Measurements from ENCODE around the gene MAIP1.

MAIP1 gene

GRCh38 chr2:199966976-199967375 is 11.6 kb downstream of the MAIP1 start:
- no peaks in the 10 kb centered on the region for H3K9me2 ChIP-seq (replicated peaks; ENCODE audit: insufficient read depth, low read length)
- H3K27me3 ChIP-seq (replicated peaks; ENCODE audit: insufficient read depth, low read length) = no peaks in the 10 kb centered on the region
- H2AFZ ChIP-seq (ENCODE audit: low read length) = no peak overlapping the region
- no peaks in the 10 kb centered on the region for H3K79me2 ChIP-seq (ENCODE audit: low read length)
- H3F3A ChIP-seq (ENCODE audit: insufficient read depth, low read length) = no peaks in the 10 kb centered on the region
- no peak overlapping the region for H3K9ac ChIP-seq (ENCODE audit: low read length)
- no peaks in the 10 kb centered on the region for H3K4me1 ChIP-seq (ENCODE audit: low read length)
- no peak overlapping the region for H3K4me2 ChIP-seq (ENCODE audit: low read depth, low read length)
- no peaks in the 10 kb centered on the region for H3K9me3 ChIP-seq (replicated peaks; ENCODE audit: insufficient read depth, low read length)
- H3K36me3 ChIP-seq (replicated peaks; ENCODE audit: insufficient read depth, low read length) = peaks cover 6% of the 10 kb centered on the region; the same call in 1 of the 2 replicates
- DNase-seq = no peak
- TF ChIP-seq CTCF (IDR thresholded peaks at IDR 0.05; ENCODE audit: low read length) (no peak), EZH2 (optimal IDR thresholded peaks at IDR 0.05; ENCODE audit: low read depth, low read length) (no peak), EZH2phosphoT487 (IDR thresholded peaks at IDR 0.05; ENCODE audit: low read length) (no peak)
- no peak overlapping the region for H3K27ac ChIP-seq (ENCODE audit: low read length)
- H4K20me1 ChIP-seq (ENCODE audit: insufficient read depth, low read length) = no peaks in the 10 kb centered on the region
- H3K4me3 ChIP-seq (ENCODE audit: low read length) = no peak overlapping the region

GRCh38 chr2:199968126-199968525 is 12.7 kb downstream of the MAIP1 start:
- Histone ChIP-seq H3K27ac (ENCODE audit: low read length) (no peak overlapping the region), H3K27me3 (replicated peaks; ENCODE audit: insufficient read depth, low read length) (no peaks in the 10 kb centered on the region), H4K20me1 (ENCODE audit: insufficient read depth, low read length) (no peaks in the 10 kb centered on the region), H3K9me3 (replicated peaks; ENCODE audit: insufficient read depth, low read length) (no peaks in the 10 kb centered on the region), H3K4me2 (ENCODE audit: low read depth, low read length) (no peak overlapping the region), H2AFZ (ENCODE audit: low read length) (no peak overlapping the region), H3K4me1 (ENCODE audit: low read length) (no peaks in the 10 kb centered on the region), H3K4me3 (ENCODE audit: low read length) (no peak overlapping the region), H3K9ac (ENCODE audit: low read length) (no peak overlapping the region), H3F3A (ENCODE audit: insufficient read depth, low read length) (no peaks in the 10 kb centered on the region), H3K79me2 (ENCODE audit: low read length) (no peaks in the 10 kb centered on the region), H3K36me3 (replicated peaks; ENCODE audit: insufficient read depth, low read length) (peaks cover 4% of the 10 kb centered on the region; the same call in 1 of the 2 replicates), H3K9me2 (replicated peaks; ENCODE audit: insufficient read depth, low read length) (no peaks in the 10 kb centered on the region)
- no peak for DNase-seq
- TF ChIP-seq EZH2phosphoT487 (IDR thresholded peaks at IDR 0.05; ENCODE audit: low read length) (no peak), CTCF (IDR thresholded peaks at IDR 0.05; ENCODE audit: low read length) (no peak), EZH2 (optimal IDR thresholded peaks at IDR 0.05; ENCODE audit: low read depth, low read length) (no peak)

- Histone ChIP-seq H3K9ac (ENCODE audit: low read length) (no peak overlapping the region), H3K9me3 (replicated peaks; ENCODE audit: insufficient read depth, low read length) (no peaks in the 10 kb centered on the region), H3K4me2 (ENCODE audit: low read depth, low read length) (no peak overlapping the region), H4K20me1 (ENCODE audit: insufficient read depth, low read length) (no peaks in the 10 kb centered on the region), H3K4me1 (ENCODE audit: low read length) (no peaks in the 10 kb centered on the region), H3F3A (ENCODE audit: insufficient read depth, low read length) (no peaks in the 10 kb centered on the region), H2AFZ (ENCODE audit: low read length) (no peak overlapping the region), H3K27ac (ENCODE audit: low read length) (no peak overlapping the region), H3K27me3 (replicated peaks; ENCODE audit: insufficient read depth, low read length) (no peaks in the 10 kb centered on the region), H3K79me2 (ENCODE audit: low read length) (no peaks in the 10 kb centered on the region), H3K9me2 (replicated peaks; ENCODE audit: insufficient read depth, low read length) (no peaks in the 10 kb centered on the region), H3K4me3 (ENCODE audit: low read length) (no peak overlapping the region), H3K36me3 (replicated peaks; ENCODE audit: insufficient read depth, low read length) (no peaks in the 10 kb centered on the region)
- no peak for DNase-seq
- no peak for TF ChIP-seq EZH2phosphoT487 (IDR thresholded peaks at IDR 0.05; ENCODE audit: low read length)
- no peak for TF ChIP-seq CTCF (IDR thresholded peaks at IDR 0.05; ENCODE audit: low read length)
- TF ChIP-seq EZH2 (optimal IDR thresholded peaks at IDR 0.05; ENCODE audit: low read depth, low read length) = no peak
These were observed 16.8 kb downstream of the MAIP1 start for GRCh38 chr2:199972088-199972626.

All from MM.1S (cell line).